SK-N-SH (cell line): ENCODE data around the gene CIC.

Experiments
- TF ChIP-seq, protein P1 (sequence below): IDR thresholded peaks from 2 replicates; pipeline ENCODE4 v1.6.1; 2012; ENCODE audit warnings: mild to moderate bottlenecking, low read depth, low read length, moderate library complexity
- TF ChIP-seq, protein P2 (sequence below): fragments of 200-600 bp; sonication (generic); IDR thresholded peaks from 2 replicates; pipeline ENCODE4 v1.6.1; 2017; ENCODE audit warnings: antibody characterized with exemption, mild to moderate bottlenecking, moderate library complexity

DNA sequence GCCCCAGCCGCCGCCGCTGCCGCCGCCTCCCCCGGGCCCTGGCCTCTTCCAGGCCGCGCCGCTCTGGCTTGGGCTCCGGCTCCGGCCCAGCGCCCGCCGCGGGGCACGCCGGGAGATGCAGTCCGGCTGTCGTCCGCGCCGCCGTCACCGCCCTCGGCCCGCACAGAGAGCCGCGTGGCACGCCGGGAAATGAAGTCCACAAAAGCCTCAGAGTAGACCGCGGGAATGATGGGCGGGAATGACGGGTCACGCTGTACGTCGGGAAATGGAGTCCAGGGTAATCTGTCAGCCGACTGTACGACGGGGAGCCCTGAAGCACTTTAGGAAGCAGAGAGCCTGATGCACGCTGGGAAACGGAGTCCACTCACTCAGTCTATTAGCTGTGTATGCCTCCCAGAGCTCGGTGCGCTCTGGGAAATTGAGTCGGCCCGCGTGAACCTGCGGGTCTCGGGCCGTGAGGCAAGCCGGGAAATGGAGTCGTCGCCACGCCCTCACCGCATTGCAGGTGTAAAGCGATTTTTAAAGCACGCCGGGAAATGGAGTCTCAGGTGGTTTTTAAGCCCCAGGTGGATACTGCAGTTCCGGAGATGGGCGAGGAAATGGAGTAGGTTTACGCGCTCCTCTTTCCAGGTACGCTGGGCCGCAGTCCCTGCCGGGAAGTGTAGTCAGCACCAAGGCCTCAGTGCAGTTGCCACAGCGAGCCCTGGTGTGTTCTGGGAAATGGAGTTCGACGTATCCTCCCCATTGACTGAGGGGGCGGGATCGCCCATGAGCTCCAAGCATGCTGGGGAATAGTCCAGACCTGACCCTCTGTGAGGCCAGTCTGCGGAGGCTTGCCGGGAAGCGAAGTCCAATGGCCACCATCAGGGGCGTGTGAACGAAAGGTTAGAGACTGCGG, 26.3 kb upstream of the CIC start, which contains the start of gene GSK3A:
- TF ChIP-seq, protein P1, sequence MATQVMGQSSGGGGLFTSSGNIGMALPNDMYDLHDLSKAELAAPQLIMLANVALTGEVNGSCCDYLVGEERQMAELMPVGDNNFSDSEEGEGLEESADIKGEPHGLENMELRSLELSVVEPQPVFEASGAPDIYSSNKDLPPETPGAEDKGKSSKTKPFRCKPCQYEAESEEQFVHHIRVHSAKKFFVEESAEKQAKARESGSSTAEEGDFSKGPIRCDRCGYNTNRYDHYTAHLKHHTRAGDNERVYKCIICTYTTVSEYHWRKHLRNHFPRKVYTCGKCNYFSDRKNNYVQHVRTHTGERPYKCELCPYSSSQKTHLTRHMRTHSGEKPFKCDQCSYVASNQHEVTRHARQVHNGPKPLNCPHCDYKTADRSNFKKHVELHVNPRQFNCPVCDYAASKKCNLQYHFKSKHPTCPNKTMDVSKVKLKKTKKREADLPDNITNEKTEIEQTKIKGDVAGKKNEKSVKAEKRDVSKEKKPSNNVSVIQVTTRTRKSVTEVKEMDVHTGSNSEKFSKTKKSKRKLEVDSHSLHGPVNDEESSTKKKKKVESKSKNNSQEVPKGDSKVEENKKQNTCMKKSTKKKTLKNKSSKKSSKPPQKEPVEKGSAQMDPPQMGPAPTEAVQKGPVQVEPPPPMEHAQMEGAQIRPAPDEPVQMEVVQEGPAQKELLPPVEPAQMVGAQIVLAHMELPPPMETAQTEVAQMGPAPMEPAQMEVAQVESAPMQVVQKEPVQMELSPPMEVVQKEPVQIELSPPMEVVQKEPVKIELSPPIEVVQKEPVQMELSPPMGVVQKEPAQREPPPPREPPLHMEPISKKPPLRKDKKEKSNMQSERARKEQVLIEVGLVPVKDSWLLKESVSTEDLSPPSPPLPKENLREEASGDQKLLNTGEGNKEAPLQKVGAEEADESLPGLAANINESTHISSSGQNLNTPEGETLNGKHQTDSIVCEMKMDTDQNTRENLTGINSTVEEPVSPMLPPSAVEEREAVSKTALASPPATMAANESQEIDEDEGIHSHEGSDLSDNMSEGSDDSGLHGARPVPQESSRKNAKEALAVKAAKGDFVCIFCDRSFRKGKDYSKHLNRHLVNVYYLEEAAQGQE, result peak; percentile 32; the same call in 1 of the 2 replicates
- TF ChIP-seq, protein P2, sequence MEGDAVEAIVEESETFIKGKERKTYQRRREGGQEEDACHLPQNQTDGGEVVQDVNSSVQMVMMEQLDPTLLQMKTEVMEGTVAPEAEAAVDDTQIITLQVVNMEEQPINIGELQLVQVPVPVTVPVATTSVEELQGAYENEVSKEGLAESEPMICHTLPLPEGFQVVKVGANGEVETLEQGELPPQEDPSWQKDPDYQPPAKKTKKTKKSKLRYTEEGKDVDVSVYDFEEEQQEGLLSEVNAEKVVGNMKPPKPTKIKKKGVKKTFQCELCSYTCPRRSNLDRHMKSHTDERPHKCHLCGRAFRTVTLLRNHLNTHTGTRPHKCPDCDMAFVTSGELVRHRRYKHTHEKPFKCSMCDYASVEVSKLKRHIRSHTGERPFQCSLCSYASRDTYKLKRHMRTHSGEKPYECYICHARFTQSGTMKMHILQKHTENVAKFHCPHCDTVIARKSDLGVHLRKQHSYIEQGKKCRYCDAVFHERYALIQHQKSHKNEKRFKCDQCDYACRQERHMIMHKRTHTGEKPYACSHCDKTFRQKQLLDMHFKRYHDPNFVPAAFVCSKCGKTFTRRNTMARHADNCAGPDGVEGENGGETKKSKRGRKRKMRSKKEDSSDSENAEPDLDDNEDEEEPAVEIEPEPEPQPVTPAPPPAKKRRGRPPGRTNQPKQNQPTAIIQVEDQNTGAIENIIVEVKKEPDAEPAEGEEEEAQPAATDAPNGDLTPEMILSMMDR, result no peak
